Gastrocnemius medialis (tissue), 4 donors: Measurements from ENCODE around the gene CRNKL1.

ENCODE experiments used
- POLR2A ChIP-seq, 2 donors: fragments of 450-650 bp; IDR thresholded peaks; one replicate each; pipeline ENCODE4 v1.6.1; 2017; ENCODE audit warnings: antibody characterized with exemption in 2 of 2, mild to moderate bottlenecking in 2 of 2, moderate library complexity in 2 of 2
- TF ChIP-seq, protein P1 (sequence below), 5 experiments: fragments of 450-650 bp in 3 of 5; fragments of 200-600 bp in 2 of 5; sonication (generic) in 2 of 5; IDR thresholded peaks in 4 of 5; conservative IDR thresholded peaks in 1 of 5; 1 replicate in 4 of 5; 2 replicates in 1 of 5; pipeline ENCODE4 v1.5.1; 2016 to 2019; ENCODE audit warnings: antibody characterized with exemption in 5 of 5, mild to moderate bottlenecking in 3 of 5, moderate library complexity in 3 of 5

DNA sequence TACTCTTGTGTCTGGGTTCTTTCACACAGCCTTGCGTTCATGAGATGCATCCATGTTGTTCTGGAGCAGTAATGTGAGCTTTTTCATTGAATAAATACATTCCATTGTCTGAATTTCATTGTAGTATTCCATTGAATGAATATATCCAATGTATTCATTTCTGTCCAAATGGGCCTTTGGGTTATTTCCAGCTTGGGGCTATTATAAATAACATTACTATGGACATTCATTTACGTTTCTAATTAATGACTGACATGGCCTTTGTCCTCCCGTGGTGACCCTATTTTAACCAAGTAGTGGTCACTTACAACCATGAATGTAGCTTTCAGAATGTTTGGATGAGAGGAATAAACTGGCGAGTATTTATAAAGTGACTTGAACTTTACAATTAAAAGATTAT lies 65.2 kb downstream of the CRNKL1 start:
- TF ChIP-seq, protein P1, sequence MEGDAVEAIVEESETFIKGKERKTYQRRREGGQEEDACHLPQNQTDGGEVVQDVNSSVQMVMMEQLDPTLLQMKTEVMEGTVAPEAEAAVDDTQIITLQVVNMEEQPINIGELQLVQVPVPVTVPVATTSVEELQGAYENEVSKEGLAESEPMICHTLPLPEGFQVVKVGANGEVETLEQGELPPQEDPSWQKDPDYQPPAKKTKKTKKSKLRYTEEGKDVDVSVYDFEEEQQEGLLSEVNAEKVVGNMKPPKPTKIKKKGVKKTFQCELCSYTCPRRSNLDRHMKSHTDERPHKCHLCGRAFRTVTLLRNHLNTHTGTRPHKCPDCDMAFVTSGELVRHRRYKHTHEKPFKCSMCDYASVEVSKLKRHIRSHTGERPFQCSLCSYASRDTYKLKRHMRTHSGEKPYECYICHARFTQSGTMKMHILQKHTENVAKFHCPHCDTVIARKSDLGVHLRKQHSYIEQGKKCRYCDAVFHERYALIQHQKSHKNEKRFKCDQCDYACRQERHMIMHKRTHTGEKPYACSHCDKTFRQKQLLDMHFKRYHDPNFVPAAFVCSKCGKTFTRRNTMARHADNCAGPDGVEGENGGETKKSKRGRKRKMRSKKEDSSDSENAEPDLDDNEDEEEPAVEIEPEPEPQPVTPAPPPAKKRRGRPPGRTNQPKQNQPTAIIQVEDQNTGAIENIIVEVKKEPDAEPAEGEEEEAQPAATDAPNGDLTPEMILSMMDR (IDR thresholded peaks at IDR 0.05 in 4 of 5, conservative IDR thresholded peaks at IDR 0.05 in 1 of 5), result no peak
- TF ChIP-seq POLR2A (IDR thresholded peaks at IDR 0.05), result no peak
